ENCODE measurements around the gene TP73. TPM values are rescaled to one million over a fixed set of nuclear protein-coding genes. Genes with fewer than 3 reads are reported as not detected.
A peak's percentile ranks its signal among the peaks of the same experiment; 100 is the strongest.
"Not testable (repeated sequence)": the region's sequence is repeated elsewhere in the genome, so short reads cannot be mapped to it uniquely, and the experiment has no call there.

The TP73 gene
- total and polyA plus RNA-seq, 12 donors: 0.03 to 0.58 (median 0.15) TPM; not detected in 7

DNA sequence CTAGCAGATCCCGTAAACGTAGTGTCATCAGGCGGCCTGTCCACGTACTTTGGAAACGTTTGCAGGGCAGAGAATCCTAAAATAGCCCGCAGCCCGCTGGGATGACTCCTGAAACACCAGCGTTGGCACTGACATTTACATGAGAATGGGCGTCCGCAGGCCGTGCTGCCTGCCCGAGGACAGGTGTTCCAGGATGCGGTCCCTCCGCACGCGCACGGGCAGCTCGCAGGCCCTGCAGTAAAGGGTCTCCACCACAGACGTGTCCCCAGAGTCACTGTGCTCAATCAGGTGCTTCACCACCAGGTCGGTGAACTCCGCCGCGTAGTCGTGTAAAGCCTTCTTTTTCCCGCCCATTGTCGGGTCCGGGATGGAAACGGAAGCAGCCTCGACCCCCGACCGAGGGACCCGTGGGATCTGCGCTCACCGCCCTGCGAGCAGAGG lies 94.1 kb downstream of the TP73 start:
- Histone ChIP-seq H3K4me3 (peak overlapping the region; percentile 66 to 93 (median 82)), H3K36me3 (peaks cover 0 to 30% (median 12%) of the 10 kb centered on the region in 9 donors), H3K4me1 (peaks cover 3 to 38% (median 23%) of the 10 kb centered on the region in 9 donors), H3K27ac (peak overlapping the region in 9 of 10 donors; percentile 77 to 92 (median 87)), H3K27me3 (peaks cover 0 to 2% (median 0%) of the 10 kb centered on the region in 7 donors), H3K9me3 (no peaks in the 10 kb centered on the region)
- DNase-seq (peak in 1 of 2 donors; percentile 25), ATAC-seq (peak; percentile 5 to 63 (median 50))
- WGBS, 2 donors: 15 to 20% methylated on average over 35 of the region's 35 CpGs
- TF ChIP-seq, protein P1, sequence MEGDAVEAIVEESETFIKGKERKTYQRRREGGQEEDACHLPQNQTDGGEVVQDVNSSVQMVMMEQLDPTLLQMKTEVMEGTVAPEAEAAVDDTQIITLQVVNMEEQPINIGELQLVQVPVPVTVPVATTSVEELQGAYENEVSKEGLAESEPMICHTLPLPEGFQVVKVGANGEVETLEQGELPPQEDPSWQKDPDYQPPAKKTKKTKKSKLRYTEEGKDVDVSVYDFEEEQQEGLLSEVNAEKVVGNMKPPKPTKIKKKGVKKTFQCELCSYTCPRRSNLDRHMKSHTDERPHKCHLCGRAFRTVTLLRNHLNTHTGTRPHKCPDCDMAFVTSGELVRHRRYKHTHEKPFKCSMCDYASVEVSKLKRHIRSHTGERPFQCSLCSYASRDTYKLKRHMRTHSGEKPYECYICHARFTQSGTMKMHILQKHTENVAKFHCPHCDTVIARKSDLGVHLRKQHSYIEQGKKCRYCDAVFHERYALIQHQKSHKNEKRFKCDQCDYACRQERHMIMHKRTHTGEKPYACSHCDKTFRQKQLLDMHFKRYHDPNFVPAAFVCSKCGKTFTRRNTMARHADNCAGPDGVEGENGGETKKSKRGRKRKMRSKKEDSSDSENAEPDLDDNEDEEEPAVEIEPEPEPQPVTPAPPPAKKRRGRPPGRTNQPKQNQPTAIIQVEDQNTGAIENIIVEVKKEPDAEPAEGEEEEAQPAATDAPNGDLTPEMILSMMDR (IDR thresholded peaks at IDR 0.05): no peak
- intact Hi-C loops (cut with DNase I): no loop called here

DNA sequence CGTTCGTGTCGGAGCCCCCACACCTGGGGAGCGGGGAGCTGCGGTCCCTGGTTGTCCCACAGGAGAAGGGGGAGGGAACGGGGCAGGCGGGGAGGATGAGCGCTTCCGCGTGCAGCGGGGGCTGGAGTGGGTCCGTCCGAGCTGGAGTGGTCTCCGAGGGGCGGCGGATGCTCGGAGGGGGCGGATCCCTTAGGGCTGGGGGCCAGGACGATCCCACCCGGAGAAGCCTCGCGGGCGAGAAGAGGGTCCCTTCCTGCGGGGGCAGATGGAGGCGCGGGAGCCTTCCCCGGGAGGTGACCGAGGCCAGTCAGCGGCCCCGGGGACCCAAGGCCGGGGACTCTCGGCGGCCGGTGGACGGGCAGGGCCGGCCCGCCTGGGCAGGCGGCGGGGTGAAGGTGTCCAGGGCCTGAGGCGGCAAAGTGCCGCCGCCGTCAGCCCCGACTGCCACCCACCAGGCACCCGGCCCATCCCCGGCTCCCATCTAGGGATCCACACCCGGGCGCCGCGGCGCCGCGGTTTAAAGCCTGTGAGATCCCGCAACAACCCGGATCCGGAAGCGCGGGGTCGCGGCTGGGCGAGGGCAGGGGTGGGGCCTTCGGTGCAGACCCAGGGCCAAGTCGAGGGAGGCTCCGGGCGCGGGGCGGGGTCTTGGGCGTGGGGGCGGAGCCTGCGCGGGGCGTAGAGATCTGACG lies 94.7 kb downstream of the TP73 start:
- intact Hi-C loops (cut with DNase I): no loop called here
- Histone ChIP-seq H3K36me3 (peaks cover 0 to 24% (median 12%) of the 10 kb centered on the region in 9 donors), H3K27ac (peak overlapping the region in 9 of 10 donors; percentile 77 to 92 (median 87)), H3K9me3 (no peaks in the 10 kb centered on the region), H3K4me1 (peaks cover 3 to 38% (median 23%) of the 10 kb centered on the region in 9 donors), H3K4me3 (peak overlapping the region; percentile 66 to 93 (median 82)), H3K27me3 (peaks cover 0 to 6% (median 0%) of the 10 kb centered on the region in 7 donors)
- ATAC-seq (peak; percentile 92 to 98 (median 96)), DNase-seq (peak; percentile 89 to 93)
- WGBS, 2 donors: 1% methylated on average over 65 to 73 of the region's 73 CpGs
- TF ChIP-seq, protein P1 (IDR thresholded peaks at IDR 0.05): no peak

DNA sequence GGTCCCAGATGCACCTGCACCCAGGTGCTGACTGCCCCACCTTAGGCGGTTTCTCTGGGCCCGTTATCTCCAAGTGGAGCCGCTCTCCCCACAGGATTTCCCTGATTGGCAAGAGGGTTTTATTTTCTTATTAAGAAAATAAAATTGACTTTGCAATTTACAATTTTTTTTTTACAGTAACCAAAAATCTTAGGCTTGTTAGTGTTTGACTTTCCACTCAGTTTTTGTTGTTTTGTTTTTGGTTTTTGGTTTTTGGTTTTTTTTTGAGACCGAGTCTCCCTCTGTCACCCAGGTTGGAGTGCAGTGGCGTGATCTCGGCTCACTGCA lies 95.2 kb downstream of the TP73 start:
- H3K4me1 ChIP-seq: peaks cover 3 to 38% (median 23%) of the 10 kb centered on the region in 9 donors
- peak overlapping the region in 9 of 10 donors; percentile 77 to 92 (median 87) for H3K27ac ChIP-seq
- intact Hi-C loops (cut with DNase I): no loop called here
- H3K27me3 ChIP-seq: peaks cover 0 to 11% (median 0%) of the 10 kb centered on the region in 7 donors
- peaks cover 0 to 19% (median 6%) of the 10 kb centered on the region in 9 donors for H3K36me3 ChIP-seq
- 45 to 47% methylated on average over 6 of the region's 6 CpGs for WGBS, 2 donors
- H3K4me3 ChIP-seq: peak overlapping the region; percentile 66 to 93 (median 82)
- DNase-seq (no peak), ATAC-seq (no peak)
- TF ChIP-seq, protein P1 (IDR thresholded peaks at IDR 0.05): no peak
- no peaks in the 10 kb centered on the region for H3K9me3 ChIP-seq

DNA sequence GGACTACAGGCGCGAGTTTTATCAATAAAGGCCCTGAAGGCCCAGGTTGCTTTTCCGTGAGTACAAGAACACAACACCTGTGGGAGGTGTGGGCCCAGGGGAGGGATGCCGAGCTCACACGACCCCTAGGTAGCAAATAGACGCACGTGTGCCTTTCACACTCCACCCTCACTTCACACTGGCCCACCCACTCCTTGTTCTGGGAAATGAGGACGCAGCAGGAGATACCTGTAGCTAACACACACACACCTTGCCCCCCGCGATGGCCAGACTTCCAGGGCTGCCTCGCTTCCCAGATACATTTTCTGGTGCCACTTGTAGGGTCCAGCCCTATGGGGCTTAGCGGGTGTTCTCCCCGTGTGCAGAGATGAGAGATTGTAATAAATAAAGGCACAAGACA lies 95.6 kb downstream of the TP73 start:
- Histone ChIP-seq H3K9me3 (no peaks in the 10 kb centered on the region), H3K27ac (peak overlapping the region in 1 of 10 donors; percentile 89), H3K4me1 (peaks cover 3 to 38% (median 23%) of the 10 kb centered on the region in 9 donors), H3K27me3 (peaks cover 0 to 14% (median 0%) of the 10 kb centered on the region in 7 donors), H3K4me3 (peak overlapping the region in 8 of 10 donors; percentile 66 to 93 (median 84)), H3K36me3 (peaks cover 0 to 15% (median 2%) of the 10 kb centered on the region in 9 donors)
- DNase-seq: no peak
- no peak for ATAC-seq
- intact Hi-C loops (cut with DNase I): no loop called here
- TF ChIP-seq, protein P1 (IDR thresholded peaks at IDR 0.05): no peak
- WGBS, 2 donors: 85 to 86% methylated on average over 13 of the region's 13 CpGs

DNA sequence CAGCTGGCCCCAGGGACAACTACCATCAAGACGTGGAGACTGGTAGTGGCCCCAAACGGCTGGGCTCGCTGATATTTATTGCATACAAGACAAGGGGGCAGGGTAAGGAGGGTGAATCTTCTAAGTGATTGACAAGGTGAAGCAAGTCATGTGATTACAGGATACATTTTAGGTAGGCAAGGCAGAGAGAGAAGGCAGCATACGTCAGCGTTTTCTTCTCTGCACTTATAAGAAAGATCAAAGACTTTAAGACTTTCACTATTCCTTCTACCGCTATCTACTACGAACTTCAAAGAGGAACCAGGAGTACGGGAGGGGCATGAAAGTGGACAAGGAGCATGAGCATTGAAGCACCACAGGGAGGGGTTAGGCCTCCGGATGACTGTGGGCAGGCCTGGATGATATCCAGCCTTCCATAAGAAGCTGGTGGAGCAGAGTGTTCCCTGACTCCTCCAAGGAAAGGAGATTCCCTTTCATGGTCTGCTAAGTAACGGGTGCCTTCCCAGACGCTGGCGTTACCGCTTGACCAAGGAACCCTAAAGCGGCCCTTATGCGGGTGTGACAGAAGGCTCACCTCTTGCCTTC lies 96.1 kb downstream of the TP73 start:
- H3K27ac ChIP-seq; H3K4me3 ChIP-seq; intact Hi-C loops (cut with DNase I); DNase-seq; H3K36me3 ChIP-seq; ATAC-seq; H3K9me3 ChIP-seq: not testable (repeated sequence)
- Histone ChIP-seq H3K4me1 (peaks cover 3 to 38% (median 23%) of the 10 kb centered on the region in 9 donors), H3K27me3 (peaks cover 0 to 20% (median under 1%) of the 10 kb centered on the region in 7 donors)
- 80 to 82% methylated on average over 15 of the region's 15 CpGs for WGBS, 2 donors

All from heart right ventricle (tissue), 16 donors.